Ishikawa (cell line): Measurements from ENCODE around the gene UVSSA.

Source experiments
- EP300 ChIP-seq: IDR thresholded peaks from 2 replicates; pipeline ENCODE4 v1.6.1; 2012; ENCODE audit warnings: borderline replicate concordance
- REST ChIP-seq: IDR thresholded peaks from 2 replicates; pipeline ENCODE4 v1.6.1; 2012; ENCODE audit warnings: low read depth, mild to moderate bottlenecking
- TF ChIP-seq, protein P1 (sequence below): IDR thresholded peaks from 2 replicates; pipeline ENCODE4 v1.6.1; 2012

GRCh38 chr4:1366371-1367229 is 19.6 kb downstream of the UVSSA start:
- TF ChIP-seq EP300: no peak
- TF ChIP-seq, protein P1, sequence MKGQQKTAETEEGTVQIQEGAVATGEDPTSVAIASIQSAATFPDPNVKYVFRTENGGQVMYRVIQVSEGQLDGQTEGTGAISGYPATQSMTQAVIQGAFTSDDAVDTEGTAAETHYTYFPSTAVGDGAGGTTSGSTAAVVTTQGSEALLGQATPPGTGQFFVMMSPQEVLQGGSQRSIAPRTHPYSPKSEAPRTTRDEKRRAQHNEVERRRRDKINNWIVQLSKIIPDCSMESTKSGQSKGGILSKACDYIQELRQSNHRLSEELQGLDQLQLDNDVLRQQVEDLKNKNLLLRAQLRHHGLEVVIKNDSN: no peak
- TF ChIP-seq REST: no peak
